Measurements from ENCODE around the gene EFHC1. TPM values are rescaled to one million over a fixed set of nuclear protein-coding genes. Genes with fewer than 3 reads are reported as not detected.

EFHC1 gene
- total RNA-seq, 1 donor from 2014 or later = 43.7 TPM

DNA sequence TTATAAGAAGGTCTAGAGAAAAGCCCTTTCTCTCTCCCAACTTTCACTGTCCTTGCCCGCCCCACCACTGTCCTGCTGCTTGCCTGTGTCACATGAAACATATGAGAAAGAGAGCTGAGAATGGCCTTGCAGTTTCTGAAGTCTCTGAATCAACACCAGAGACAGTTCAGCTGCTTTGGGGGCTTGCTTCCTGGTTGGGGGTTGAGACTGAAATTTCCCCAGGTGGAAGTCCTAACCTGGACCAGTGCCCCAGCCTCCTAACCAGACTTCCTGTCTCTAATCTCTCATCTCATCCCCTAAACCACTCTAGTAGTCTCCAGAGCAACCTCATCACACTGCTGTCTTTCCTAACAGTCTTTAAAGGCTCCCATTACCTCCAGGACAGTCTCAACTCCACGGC is 146.1 kb downstream of the EFHC1 start:
- no peaks in the 10 kb centered on the region for H3K9me3 Mint-ChIP-seq
- H3K27me3 Mint-ChIP-seq (ENCODE audit: low read depth) = no peaks in the 10 kb centered on the region
- no peaks in the 10 kb centered on the region for H3K36me3 Mint-ChIP-seq (ENCODE audit: low read depth)
- H3K4me3 Mint-ChIP-seq = no peak overlapping the region
- TF ChIP-seq, protein P1, sequence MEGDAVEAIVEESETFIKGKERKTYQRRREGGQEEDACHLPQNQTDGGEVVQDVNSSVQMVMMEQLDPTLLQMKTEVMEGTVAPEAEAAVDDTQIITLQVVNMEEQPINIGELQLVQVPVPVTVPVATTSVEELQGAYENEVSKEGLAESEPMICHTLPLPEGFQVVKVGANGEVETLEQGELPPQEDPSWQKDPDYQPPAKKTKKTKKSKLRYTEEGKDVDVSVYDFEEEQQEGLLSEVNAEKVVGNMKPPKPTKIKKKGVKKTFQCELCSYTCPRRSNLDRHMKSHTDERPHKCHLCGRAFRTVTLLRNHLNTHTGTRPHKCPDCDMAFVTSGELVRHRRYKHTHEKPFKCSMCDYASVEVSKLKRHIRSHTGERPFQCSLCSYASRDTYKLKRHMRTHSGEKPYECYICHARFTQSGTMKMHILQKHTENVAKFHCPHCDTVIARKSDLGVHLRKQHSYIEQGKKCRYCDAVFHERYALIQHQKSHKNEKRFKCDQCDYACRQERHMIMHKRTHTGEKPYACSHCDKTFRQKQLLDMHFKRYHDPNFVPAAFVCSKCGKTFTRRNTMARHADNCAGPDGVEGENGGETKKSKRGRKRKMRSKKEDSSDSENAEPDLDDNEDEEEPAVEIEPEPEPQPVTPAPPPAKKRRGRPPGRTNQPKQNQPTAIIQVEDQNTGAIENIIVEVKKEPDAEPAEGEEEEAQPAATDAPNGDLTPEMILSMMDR (conservative IDR thresholded peaks at IDR 0.05) = no peak
- peaks cover 48% of the 10 kb centered on the region for H3K4me1 Mint-ChIP-seq
- H3K27ac Mint-ChIP-seq (ENCODE audit: unreplicated experiment) = no peak overlapping the region
- no peak for DNase-seq (ENCODE audit: low read depth, low spot score)

DNA sequence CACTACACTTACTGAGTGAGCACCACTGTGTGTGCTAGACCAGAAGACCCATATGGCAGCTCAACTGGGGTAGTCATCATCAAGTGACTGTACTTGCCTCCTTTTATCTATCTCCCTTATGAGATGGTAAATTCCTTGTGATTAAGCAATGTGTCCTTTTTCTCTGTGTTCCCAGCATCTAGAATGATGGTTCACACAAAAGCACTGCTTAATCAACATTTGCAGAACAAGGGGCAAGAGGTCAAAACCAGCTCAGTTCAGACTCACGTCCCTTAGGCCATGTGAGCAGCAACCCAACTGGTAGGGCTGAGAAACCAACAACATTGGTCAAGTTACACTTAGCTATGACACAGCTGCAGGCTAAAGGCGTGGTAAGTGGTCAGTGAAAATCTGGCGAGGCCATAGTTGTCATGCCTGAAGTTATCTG is 146.7 kb downstream of the EFHC1 start:
- Mint-ChIP-seq H3K27ac (ENCODE audit: unreplicated experiment) (no peak overlapping the region), H3K4me1 (peaks cover 55% of the 10 kb centered on the region), H3K9me3 (no peaks in the 10 kb centered on the region), H3K4me3 (no peak overlapping the region), H3K27me3 (ENCODE audit: low read depth) (no peaks in the 10 kb centered on the region), H3K36me3 (ENCODE audit: low read depth) (no peaks in the 10 kb centered on the region)
- DNase-seq (ENCODE audit: low read depth, low spot score) = no peak
- TF ChIP-seq, protein P1 (conservative IDR thresholded peaks at IDR 0.05) = no peak

DNA sequence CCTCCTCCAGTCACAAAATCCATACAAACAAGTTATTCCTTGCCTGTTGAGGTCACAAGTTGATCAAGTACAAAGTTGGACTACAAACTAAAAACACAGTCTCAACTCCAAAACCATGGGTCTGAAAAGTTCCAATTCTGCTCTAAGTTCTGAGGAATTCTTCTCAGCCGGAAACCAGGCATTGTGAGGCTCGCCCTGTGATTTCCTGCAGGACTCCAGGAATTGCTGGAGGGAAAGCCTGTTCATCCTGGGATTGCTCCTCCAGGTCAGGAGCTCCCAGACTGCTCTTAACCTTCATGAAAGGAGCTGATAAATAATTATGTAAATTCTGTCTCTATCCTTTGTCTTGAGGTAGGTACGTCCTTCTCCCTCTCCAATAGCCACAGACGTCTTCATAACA is 148.2 kb downstream of the EFHC1 start:
- no peak overlapping the region for H3K4me3 Mint-ChIP-seq
- no peaks in the 10 kb centered on the region for H3K27me3 Mint-ChIP-seq (ENCODE audit: low read depth)
- H3K36me3 Mint-ChIP-seq (ENCODE audit: low read depth) = no peaks in the 10 kb centered on the region
- DNase-seq (ENCODE audit: low read depth, low spot score) = no peak
- TF ChIP-seq, protein P1 (conservative IDR thresholded peaks at IDR 0.05) = no peak
- H3K9me3 Mint-ChIP-seq = no peaks in the 10 kb centered on the region
- peaks cover 66% of the 10 kb centered on the region for H3K4me1 Mint-ChIP-seq
- no peak overlapping the region for H3K27ac Mint-ChIP-seq (ENCODE audit: unreplicated experiment)

DNA sequence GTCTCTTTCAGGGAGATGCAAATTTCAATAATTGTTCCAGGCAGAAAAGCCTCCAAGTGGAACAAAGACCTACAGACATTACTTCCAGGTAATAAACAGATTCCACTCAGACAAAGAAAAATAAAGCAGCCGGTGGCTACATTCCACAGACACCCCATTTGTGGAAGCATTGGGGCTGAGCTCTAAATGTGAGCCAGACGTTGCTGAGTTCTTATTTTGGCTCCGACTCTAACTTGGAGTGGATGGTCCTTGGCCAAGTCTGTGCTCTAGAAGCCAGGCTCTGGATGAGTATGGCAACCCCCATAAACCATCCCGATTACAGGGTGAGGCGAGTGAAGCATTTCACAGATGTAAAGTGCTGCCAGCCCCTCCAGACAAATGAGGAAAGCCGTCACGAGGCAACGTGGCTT is 150.2 kb downstream of the EFHC1 start:
- Mint-ChIP-seq H3K9me3 (no peaks in the 10 kb centered on the region), H3K27ac (ENCODE audit: unreplicated experiment) (peak overlapping the region; percentile 38), H3K36me3 (ENCODE audit: low read depth) (no peaks in the 10 kb centered on the region), H3K27me3 (ENCODE audit: low read depth) (no peaks in the 10 kb centered on the region), H3K4me1 (peaks cover 78% of the 10 kb centered on the region), H3K4me3 (no peak overlapping the region)
- TF ChIP-seq, protein P1 (conservative IDR thresholded peaks at IDR 0.05) = no peak
- DNase-seq (ENCODE audit: low read depth, low spot score) = no peak

DNA sequence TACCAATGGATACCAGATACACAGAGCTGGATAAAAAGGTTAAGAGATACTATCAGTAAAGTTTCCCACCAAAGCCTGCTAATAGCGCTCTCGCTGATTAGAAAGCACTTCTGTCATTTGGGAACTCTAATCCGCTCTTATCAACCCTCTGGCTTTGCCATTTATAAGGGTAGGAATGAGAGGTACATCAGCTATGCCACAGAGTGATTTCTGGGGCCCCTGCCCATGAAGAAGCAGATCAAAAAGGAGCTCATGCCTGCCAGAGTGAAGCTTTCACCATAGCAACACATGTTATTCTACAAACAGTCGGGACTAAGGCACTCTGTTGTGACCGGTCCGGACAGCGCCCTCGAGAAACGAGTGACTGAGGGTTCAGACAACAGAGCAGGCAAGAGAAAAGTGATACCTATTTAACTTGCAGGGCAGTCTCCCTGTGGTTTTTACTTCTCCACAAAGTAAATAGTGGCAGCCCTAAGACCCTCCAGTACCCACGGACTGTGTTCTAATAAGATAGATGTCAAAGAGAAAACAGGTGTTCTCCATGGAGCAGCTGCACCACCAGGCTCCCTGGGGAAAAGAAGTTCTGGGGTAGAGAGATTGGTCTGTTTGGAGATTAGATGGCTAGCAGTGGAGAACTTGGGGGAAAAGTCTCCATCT is 151.1 kb downstream of the EFHC1 start:
- DNase-seq (ENCODE audit: low read depth, low spot score) = no peak
- H3K27ac Mint-ChIP-seq (ENCODE audit: unreplicated experiment) = peak overlapping the region; percentile 22

More for the DNA sequence above, 151.1 kb downstream of the EFHC1 start:
- Mint-ChIP-seq H3K4me3 (peak overlapping the region; percentile 10), H3K9me3 (no peaks in the 10 kb centered on the region), H3K27me3 (ENCODE audit: low read depth) (no peaks in the 10 kb centered on the region), H3K36me3 (ENCODE audit: low read depth) (no peaks in the 10 kb centered on the region), H3K4me1 (peaks cover 87% of the 10 kb centered on the region)
- TF ChIP-seq, protein P1 (conservative IDR thresholded peaks at IDR 0.05) = no peak
